GM15510 (cell line): Measurements from ENCODE around the gene ROBO2.

ENCODE experiments used
- POLR2A ChIP-seq: IDR thresholded peaks from 3 replicates; pipeline ENCODE4 v1.6.1; 2011; ENCODE audit warnings: borderline replicate concordance; ENCODE audit not compliant: insufficient read length; ENCODE audit errors: extremely low read depth

Gene ROBO2

GRCh38 chr3:77500721-77501120, 460.8 kb downstream of the ROBO2 start:
- no peak for TF ChIP-seq POLR2A

GRCh38 chr3:77506384-77506783, 466.5 kb downstream of the ROBO2 start:
- TF ChIP-seq POLR2A, result no peak

GRCh38 chr3:77513542-77513941, 473.6 kb downstream of the ROBO2 start:
- no peak for TF ChIP-seq POLR2A

DNA sequence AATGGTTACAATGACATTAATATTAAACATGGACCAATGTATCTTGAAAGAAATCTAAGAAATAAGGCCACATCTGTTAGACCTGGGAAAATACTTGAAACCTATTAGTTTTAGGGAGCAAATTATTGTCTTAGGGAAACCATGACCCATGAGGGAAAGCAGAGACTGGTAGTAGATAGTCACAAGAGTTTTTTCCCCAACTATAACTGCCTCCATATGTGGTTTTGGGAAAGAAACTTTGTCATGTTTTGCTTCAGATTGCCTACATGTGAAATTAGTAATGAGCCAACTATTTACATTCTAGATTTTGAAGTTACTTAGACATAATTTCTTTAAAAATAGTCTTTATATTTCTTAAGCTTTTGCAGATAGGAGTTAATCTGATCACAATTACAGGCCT, 474.9 kb downstream of the ROBO2 start:
- no peak for TF ChIP-seq POLR2A

DNA sequence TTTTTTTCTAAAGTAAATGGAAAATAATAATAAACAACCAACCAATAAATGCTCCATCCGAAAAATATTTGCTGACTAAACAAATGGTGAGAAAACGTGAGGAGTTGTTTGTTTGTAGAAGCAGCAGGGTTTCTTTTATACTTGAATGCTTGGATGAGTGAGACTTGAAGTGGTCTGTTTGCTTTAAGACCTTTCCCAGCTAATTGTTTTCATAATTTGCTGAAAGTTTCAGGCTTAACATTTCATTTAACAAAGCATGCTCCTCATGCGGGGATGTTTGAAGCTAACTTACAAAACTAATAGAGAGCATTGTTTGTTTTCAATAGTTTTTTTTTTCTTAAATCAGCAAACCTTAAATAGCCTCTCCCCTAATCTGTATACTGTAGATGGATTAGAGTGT, 484.6 kb downstream of the ROBO2 start:
- TF ChIP-seq POLR2A, result no peak

- no peak for TF ChIP-seq POLR2A
Measured at GRCh38 chr3:77524946-77525682, 485.2 kb downstream of the ROBO2 start.

- TF ChIP-seq POLR2A, result no peak
Measured at GRCh38 chr3:77526573-77527113, 486.7 kb downstream of the ROBO2 start.

DNA sequence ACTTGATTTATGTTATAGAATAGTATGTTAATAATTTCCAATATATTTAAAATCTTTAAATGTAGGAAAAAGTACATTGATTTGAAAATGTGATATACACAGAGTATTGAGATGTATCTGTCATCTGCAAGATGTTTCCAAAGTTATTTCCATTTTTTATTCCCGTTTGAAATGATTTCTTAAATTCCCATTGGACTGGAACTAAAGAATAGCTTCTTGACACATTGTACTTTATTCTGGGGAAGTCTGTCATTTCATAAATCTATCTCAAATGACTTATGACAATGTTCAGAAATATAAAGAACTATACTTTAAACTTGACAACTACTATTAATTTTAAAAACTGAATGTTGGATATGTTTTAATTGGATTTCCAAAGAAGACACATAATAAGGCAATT, 489.6 kb downstream of the ROBO2 start:
- TF ChIP-seq POLR2A, result no peak

- no peak for TF ChIP-seq POLR2A
Measured at GRCh38 chr3:77530870-77531269, 491.0 kb downstream of the ROBO2 start.

DNA sequence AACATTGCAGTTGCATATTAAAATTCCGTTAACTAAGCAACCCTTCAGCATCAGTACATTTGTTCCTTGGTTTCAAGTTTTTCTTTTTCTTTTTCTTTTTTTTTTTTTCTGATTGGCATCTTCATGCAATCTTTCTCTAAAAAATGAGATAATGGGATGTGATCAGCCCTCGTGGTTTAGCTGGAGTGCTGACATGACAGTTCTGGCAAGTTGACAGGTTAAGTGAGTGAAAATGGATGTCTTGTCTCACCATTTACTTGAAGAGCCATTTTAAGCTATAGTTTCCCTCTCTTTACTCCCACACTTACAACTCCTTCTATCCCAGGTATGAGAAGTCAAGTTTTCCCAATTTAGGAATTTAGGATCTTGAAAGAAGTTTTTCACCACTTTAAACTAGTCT, 495.2 kb downstream of the ROBO2 start:
- no peak for TF ChIP-seq POLR2A

DNA sequence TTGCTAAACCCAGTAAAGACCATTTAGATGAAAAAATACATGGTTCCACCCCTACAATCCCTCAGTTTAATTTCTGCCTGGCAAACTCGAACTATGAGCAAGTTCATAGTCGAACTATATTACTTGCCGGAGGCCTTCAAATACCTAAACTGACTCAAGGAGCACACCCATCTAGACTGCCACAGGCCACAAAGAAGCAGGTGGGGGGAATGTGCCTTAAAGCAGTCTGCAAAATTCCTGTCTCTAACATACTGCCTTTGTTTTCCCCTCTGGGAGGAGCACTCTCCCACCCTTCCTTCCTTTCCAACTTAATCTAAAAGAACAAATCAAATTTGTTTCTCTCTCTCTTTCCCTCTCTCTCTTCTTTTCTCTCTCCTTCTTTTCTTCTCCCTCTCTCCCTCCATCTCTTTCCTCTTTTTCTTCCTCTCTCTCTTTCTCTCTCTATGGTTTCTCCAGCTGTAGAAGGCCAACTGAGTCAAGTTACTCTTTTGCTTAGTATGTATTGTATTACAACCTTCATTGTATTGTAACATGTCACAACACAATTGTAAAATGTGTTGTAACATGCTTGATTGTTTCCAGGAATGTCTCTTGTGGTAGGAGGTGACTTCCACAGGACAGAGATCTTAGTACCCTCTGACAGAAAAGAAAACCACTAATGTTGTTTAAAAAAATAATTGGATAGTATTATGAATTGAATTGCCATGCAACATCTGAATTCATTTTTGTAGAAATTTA, 496.3 kb downstream of the ROBO2 start:
- TF ChIP-seq POLR2A, result no peak

DNA sequence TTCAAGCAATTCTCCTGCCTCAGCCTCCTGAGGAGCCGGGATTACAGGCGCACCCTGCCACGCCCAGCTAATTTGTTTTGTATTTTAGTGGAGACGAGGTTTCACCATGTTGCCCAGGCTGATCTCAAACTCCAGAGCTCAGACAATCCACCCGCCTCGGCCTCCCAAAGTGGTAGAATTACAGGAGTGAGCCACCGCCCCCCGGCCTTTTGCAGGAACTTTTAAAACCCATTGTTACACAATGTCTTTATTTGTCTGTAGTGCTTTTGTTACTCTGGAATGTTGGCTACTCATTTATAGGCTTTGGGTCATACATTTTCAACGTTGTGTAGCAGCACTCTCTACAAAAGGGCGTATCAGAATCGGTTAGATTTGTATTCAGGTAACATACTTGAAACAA, 499.1 kb downstream of the ROBO2 start:
- no peak for TF ChIP-seq POLR2A

GRCh38 chr3:77539677-77540076, 499.8 kb downstream of the ROBO2 start:
- TF ChIP-seq POLR2A, result no peak

DNA sequence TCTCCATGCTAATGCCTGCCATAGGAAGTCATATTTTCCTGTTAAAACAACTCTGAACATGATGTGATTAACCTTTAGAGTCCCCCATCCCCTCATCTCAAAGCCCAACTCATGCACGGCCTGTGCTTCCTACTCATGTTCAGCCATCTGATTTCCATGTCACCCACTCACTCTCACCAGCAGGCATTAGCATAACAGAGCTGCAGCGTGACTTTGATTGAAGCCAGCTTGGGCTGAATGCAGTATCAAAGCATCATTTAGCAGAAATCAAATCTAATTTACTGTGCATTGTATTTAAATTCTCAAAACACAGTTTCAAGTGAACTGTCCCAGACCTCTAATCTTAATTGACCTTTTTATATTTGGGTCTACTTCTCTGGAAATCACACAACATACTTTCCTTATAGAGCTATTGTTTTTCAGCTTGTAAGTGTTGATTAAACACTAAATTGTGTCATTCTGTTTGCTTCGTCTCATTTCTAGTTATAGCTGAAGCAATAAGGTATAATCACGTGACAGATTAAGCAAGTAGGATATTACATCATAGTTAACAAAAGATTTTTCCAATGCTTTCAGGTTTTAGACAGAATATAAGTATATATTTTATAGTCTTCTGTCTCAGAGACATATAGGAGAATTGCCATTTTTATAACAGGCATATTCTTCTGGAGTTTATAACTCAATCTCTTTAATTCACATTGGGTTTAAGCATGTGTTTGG, 501.5 kb downstream of the ROBO2 start:
- no peak for TF ChIP-seq POLR2A

DNA sequence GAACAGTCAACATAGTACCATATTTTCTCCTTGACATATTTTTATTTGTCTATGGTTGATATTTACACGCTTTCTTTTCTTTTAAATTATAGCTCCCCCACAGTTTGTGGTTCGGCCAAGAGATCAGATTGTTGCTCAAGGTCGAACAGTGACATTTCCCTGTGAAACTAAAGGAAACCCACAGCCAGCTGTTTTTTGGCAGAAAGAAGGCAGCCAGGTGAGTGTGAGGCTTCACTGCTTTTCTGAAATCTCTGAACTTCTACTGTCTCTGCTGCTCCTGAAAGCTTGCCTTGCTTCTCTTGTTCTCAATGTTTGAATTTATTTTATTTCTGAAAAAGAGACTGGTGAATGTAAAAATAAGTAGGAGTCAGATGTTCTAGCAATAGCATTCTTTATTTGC, 506.3 kb downstream of the ROBO2 start:
- no peak for TF ChIP-seq POLR2A
